Mesendoderm (in vitro differentiated cells): Measurements from ENCODE around the gene SHISA5.
A peak's percentile ranks its signal among the peaks of the same experiment; 100 is the strongest.

Experiments
- DNase-seq: peaks from one replicate; pipeline ENCODE4 v3.0.0; 2013
- H2AK5ac ChIP-seq: 2 replicates; pipeline ENCODE4 v1.6.1; 2013; ENCODE audit warnings: low read length, inconsistent platforms
- H2BK120ac ChIP-seq: 2 replicates; pipeline ENCODE4 v1.6.1; 2013; ENCODE audit warnings: low read depth, mild to moderate bottlenecking, low read length, moderate library complexity, mixed read lengths
- H2BK15ac ChIP-seq: replicated peaks from 2 replicates; pipeline ENCODE4 v1.6.1; 2013; ENCODE audit warnings: low read depth, mild to moderate bottlenecking, moderate library complexity
- H2BK5ac ChIP-seq: 2 replicates; pipeline ENCODE4 v1.6.1; 2013; ENCODE audit warnings: low read length, inconsistent platforms
- H3K18ac ChIP-seq: 2 replicates; pipeline ENCODE4 v1.6.1; 2013; ENCODE audit warnings: mild to moderate bottlenecking, low read length, mixed read lengths
- H3K23ac ChIP-seq: one replicate; pipeline ENCODE4 v1.6.1; 2013; ENCODE audit warnings: low read length
- H3K27ac ChIP-seq: 2 replicates; pipeline ENCODE4 v1.5.1; 2013; ENCODE audit warnings: low read depth, mild to moderate bottlenecking, inconsistent platforms, low read length, moderate library complexity
- H3K27me3 ChIP-seq: 2 replicates; pipeline ENCODE4 v1.6.1; 2013; ENCODE audit warnings: low read length, control low read depth, mild to moderate bottlenecking, inconsistent platforms; ENCODE audit not compliant: insufficient read depth, poor library complexity
- H3K36me3 ChIP-seq: 2 replicates; pipeline ENCODE4 v1.6.1; 2013; ENCODE audit warnings: low read length, inconsistent platforms; ENCODE audit not compliant: control insufficient read depth, insufficient read depth
- H3K4ac ChIP-seq: one replicate; pipeline ENCODE4 v1.6.1; 2013; ENCODE audit warnings: low read depth, mild to moderate bottlenecking, low read length, moderate library complexity
- H3K4me1 ChIP-seq: 2 replicates; pipeline ENCODE4 v1.6.1; 2013; ENCODE audit warnings: low read depth, low read length, inconsistent platforms; ENCODE audit not compliant: control insufficient read depth
- H3K4me2 ChIP-seq: 2 replicates; pipeline ENCODE4 v1.6.1; 2013; ENCODE audit warnings: low read length
- H3K4me3 ChIP-seq: 2 replicates; pipeline ENCODE4 v1.5.1; 2013; ENCODE audit warnings: mild to moderate bottlenecking, low read length
- H3K56ac ChIP-seq: one replicate; pipeline ENCODE4 v1.6.1; 2013; ENCODE audit warnings: low read length
- H3K79me1 ChIP-seq: 2 replicates; pipeline ENCODE4 v1.6.1; 2013; ENCODE audit warnings: low read length, inconsistent platforms
- H3K79me2 ChIP-seq: 2 replicates; pipeline ENCODE4 v1.6.1; 2013; ENCODE audit warnings: mild to moderate bottlenecking, low read length; ENCODE audit not compliant: control insufficient read depth, insufficient read depth
- H3K9ac ChIP-seq: 2 replicates; pipeline ENCODE4 v1.6.1; 2013; ENCODE audit warnings: low read length, inconsistent platforms
- H4K5ac ChIP-seq: one replicate; pipeline ENCODE4 v1.6.1; 2013; ENCODE audit warnings: low read length
- H4K8ac ChIP-seq: one replicate; pipeline ENCODE4 v1.6.1; 2013; ENCODE audit warnings: low read depth, mild to moderate bottlenecking, control low read depth, low read length, moderate library complexity
- whole genome bisulfite sequencing: extraction: QIAGEN DNeasy Blood & Tissue Kit; methylation state at CpG from one replicate; pipeline ENCODE4 v1.1.7; 2013; ENCODE audit warnings: low lambda C conversion rate, missing lambda C conversion rate; ENCODE audit not compliant: insufficient coverage; ENCODE audit errors: extremely low coverage; 5-methylcytosine and 5-hydroxymethylcytosine counted together

Gene SHISA5

DNA sequence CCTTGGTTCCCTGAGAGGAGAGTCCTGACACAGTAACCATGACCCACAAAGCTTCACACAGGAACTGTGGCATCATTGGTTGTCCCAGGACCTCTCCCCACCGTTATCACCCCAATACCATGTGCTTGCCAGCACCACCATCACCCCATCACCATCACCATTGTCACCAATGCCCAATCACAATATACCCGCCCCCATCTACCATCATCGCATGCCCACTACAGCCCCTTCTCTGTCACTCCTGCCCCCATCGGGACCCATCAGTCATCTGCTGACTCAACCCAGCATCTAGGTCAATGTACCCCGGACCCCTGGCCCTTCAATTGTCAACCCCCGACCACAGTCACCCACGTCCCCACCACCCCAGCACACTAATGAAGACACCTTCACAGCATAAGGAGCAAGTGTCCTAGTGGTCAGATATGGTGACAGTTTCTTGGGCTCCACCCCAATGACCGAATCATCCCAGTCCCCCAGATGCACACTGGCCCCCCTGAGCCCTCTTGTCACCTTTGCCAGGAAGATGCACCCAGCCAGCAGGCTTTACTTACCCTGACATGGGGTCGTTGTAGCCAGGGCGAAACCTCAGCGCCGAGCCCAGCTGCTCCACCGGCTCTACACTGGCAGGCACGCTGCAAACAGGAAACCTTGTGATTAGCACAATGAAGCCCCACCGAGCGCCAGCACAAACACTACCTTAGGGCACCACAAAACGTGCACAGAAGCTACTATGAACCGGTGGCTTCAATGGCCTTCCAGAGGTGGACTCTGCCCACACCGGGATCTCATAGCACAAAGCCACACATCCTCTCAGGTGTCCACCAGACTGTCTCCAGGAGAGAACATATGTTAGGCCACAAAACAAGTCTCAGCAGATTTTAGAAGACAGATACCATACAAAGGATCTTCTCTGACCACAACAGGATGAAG is 25.1 kb downstream of the SHISA5 start:
- Histone ChIP-seq H3K27ac (no peak overlapping the region), H3K4me1 (peaks cover 6% of the 10 kb centered on the region), H3K23ac (no peak overlapping the region), H2BK120ac (no peak overlapping the region), H3K27me3 (no peaks in the 10 kb centered on the region), H2BK15ac (no peak overlapping the region), H3K36me3 (no peaks in the 10 kb centered on the region), H3K79me1 (no peaks in the 10 kb centered on the region), H2AK5ac (no peak overlapping the region), H4K5ac (no peak overlapping the region), H3K4me2 (no peak overlapping the region), H3K4ac (no peak overlapping the region), H3K18ac (no peak overlapping the region), H2BK5ac (no peak overlapping the region), H3K9ac (no peak overlapping the region), H3K79me2 (no peaks in the 10 kb centered on the region), H3K56ac (no peak overlapping the region), H4K8ac (no peak overlapping the region), H3K4me3 (no peak overlapping the region)
- DNase-seq: no peak
- no CpG with 5 or more reads among the region's 19 CpGs for WGBS

- H3K18ac ChIP-seq: no peak overlapping the region
- no peaks in the 10 kb centered on the region for H3K36me3 ChIP-seq
- no peak overlapping the region for H3K56ac ChIP-seq
- no peak overlapping the region for H3K4me2 ChIP-seq
- no peaks in the 10 kb centered on the region for H3K27me3 ChIP-seq
- H2BK15ac ChIP-seq: no peak overlapping the region
- no CpG with 5 or more reads among the region's 9 CpGs for WGBS
- H4K8ac ChIP-seq: no peak overlapping the region
- H3K9ac ChIP-seq: no peak overlapping the region
- no peaks in the 10 kb centered on the region for H3K79me2 ChIP-seq
- H2BK5ac ChIP-seq: no peak overlapping the region
- no peak overlapping the region for H2BK120ac ChIP-seq
- H3K27ac ChIP-seq: no peak overlapping the region
- H3K79me1 ChIP-seq: no peaks in the 10 kb centered on the region
- peaks cover 9% of the 10 kb centered on the region for H3K4me1 ChIP-seq
- no peak overlapping the region for H3K4me3 ChIP-seq
- H2AK5ac ChIP-seq: no peak overlapping the region
- no peak overlapping the region for H3K23ac ChIP-seq
- no peak for DNase-seq
- H4K5ac ChIP-seq: no peak overlapping the region
- no peak overlapping the region for H3K4ac ChIP-seq
Observed at GRCh38 chr3:48477959-48478520, 25.9 kb downstream of the SHISA5 start.

- Histone ChIP-seq H3K27ac (no peak overlapping the region), H3K18ac (no peak overlapping the region), H2AK5ac (no peak overlapping the region), H3K36me3 (no peaks in the 10 kb centered on the region), H3K27me3 (no peaks in the 10 kb centered on the region), H3K4me1 (peaks cover 9% of the 10 kb centered on the region), H2BK5ac (no peak overlapping the region), H4K5ac (no peak overlapping the region), H2BK120ac (no peak overlapping the region), H3K9ac (no peak overlapping the region), H4K8ac (no peak overlapping the region), H3K79me1 (no peaks in the 10 kb centered on the region), H3K4me2 (no peak overlapping the region), H2BK15ac (no peak overlapping the region), H3K79me2 (no peaks in the 10 kb centered on the region), H3K23ac (no peak overlapping the region), H3K56ac (no peak overlapping the region), H3K4ac (no peak overlapping the region), H3K4me3 (no peak overlapping the region)
- no CpG with 5 or more reads among the region's 9 CpGs for WGBS
- DNase-seq: no peak
Observed at GRCh38 chr3:48476426-48477053, 27.4 kb downstream of the SHISA5 start.

DNA sequence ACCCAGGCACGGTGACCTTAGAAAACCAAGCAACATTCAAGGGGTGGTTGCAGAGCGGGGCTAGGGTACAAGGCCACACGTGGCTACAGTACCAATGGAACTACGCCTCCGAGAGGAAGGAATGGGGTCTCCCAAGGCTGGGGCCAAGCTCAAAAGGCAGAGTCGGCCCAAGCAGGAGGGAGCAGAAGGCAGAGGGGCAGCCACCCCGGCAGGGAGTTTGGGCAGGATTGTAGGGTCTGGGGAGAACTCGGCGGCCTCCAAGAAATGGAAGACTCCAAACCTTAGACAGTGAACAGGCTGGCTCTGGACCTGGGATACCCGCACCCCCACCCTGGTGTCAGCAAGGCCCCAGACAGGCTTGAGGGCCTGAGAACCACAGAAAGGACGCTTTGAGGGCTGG is 28.8 kb downstream of the SHISA5 start:
- H2AK5ac ChIP-seq: no peak overlapping the region
- H3K23ac ChIP-seq: no peak overlapping the region
- H3K4me1 ChIP-seq: peaks cover 9% of the 10 kb centered on the region
- H3K79me2 ChIP-seq: no peaks in the 10 kb centered on the region
- H3K9ac ChIP-seq: no peak overlapping the region
- WGBS: no CpG with 5 or more reads among the region's 11 CpGs
- H2BK120ac ChIP-seq: no peak overlapping the region
- no peaks in the 10 kb centered on the region for H3K27me3 ChIP-seq
- H2BK15ac ChIP-seq: no peak overlapping the region
- peaks cover 2% of the 10 kb centered on the region for H3K79me1 ChIP-seq
- no peak overlapping the region for H3K4me3 ChIP-seq
- no peak overlapping the region for H4K8ac ChIP-seq
- no peak overlapping the region for H4K5ac ChIP-seq
- H3K56ac ChIP-seq: peak overlapping the region; percentile 79
- no peak overlapping the region for H3K27ac ChIP-seq
- no peak overlapping the region for H2BK5ac ChIP-seq
- H3K36me3 ChIP-seq: no peaks in the 10 kb centered on the region
- H3K4ac ChIP-seq: peak overlapping the region; percentile 6
- peak overlapping the region; percentile 12 for H3K18ac ChIP-seq
- no peak overlapping the region for H3K4me2 ChIP-seq
- DNase-seq: no peak

DNA sequence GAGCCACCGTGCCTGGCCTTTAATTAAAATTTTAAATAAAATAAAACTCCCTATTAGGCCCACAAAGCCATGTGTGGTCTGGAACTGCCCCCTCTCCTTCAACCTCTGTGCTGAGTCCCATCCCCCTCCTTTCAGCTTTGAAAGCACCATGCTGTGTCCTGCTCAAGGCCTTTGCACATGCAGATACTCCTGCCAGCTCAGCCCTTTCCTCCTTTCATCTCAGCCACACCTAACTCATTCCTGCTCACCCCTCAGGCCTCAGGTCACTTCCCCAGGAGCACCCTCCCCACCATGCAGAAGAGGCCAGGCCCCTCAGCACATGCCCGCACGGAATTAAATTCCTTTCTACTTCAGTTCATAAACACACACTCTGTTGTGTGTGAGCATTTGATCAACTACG is 29.4 kb downstream of the SHISA5 start:
- no peak overlapping the region for H3K9ac ChIP-seq
- peaks cover 9% of the 10 kb centered on the region for H3K4me1 ChIP-seq
- no peak overlapping the region for H2BK5ac ChIP-seq
- peak overlapping the region; percentile 79 for H3K56ac ChIP-seq
- H4K5ac ChIP-seq: no peak overlapping the region
- no peak overlapping the region for H3K23ac ChIP-seq
- H2AK5ac ChIP-seq: peak overlapping the region; percentile 58
- peaks cover 7% of the 10 kb centered on the region for H3K79me1 ChIP-seq
- no CpG with 5 or more reads among the region's 4 CpGs for WGBS
- no peak overlapping the region for H3K4ac ChIP-seq
- peak overlapping the region; percentile 7 for H3K4me2 ChIP-seq
- H4K8ac ChIP-seq: no peak overlapping the region
- no peaks in the 10 kb centered on the region for H3K27me3 ChIP-seq
- no peak overlapping the region for H3K18ac ChIP-seq
- H3K4me3 ChIP-seq: no peak overlapping the region
- peak; percentile 92 for DNase-seq
- H3K27ac ChIP-seq: peak overlapping the region; percentile 36
- H3K79me2 ChIP-seq: no peaks in the 10 kb centered on the region
- H2BK15ac ChIP-seq: no peak overlapping the region
- H3K36me3 ChIP-seq: no peaks in the 10 kb centered on the region
- H2BK120ac ChIP-seq: no peak overlapping the region
